ENCODE measurements around the gene TNMD. TPM values are rescaled to one million over a fixed set of nuclear protein-coding genes. Genes with fewer than 3 reads are reported as not detected.
"Not testable (repeated sequence)": the region's sequence is repeated elsewhere in the genome, so short reads cannot be mapped to it uniquely, and the experiment has no call there.

The TNMD gene
- total RNA-seq = under 1 TPM in 1 of 2 donors, not detected in 1; 0.99 TPM

- no peak for DNase-seq
- TF ChIP-seq POLR2A (IDR thresholded peaks at IDR 0.05) = no peak
- Histone ChIP-seq H3K4me3 (no peak within 1 kb of the TSS), H3K27ac (no peak within 1 kb of the TSS), H3K4me1 (no peaks in the 10 kb centered on the region), H3K9me3 (no peaks in the 10 kb centered on the region), H3K27me3 (no peaks in the 10 kb centered on the region), H3K36me3 (replicated peaks in 1 of 2; ENCODE audit: insufficient read depth in 1 of 2, low read depth in 2 of 2) (no peaks in the 10 kb centered on the region)
- ATAC-seq = no peak
- intact Hi-C loops (cut with DNase I) = no loop called here
- 53 to 63% methylated on average over 2 of the region's 2 CpGs for WGBS, 2 donors
Observed at GRCh38 chrX:100584611-100585010, at the start of gene TNMD. Gene TNMD, plus strand, starts transcription at chrX:100584936. Its CDS starts 83 bp downstream, at chrX:100585019.

DNA sequence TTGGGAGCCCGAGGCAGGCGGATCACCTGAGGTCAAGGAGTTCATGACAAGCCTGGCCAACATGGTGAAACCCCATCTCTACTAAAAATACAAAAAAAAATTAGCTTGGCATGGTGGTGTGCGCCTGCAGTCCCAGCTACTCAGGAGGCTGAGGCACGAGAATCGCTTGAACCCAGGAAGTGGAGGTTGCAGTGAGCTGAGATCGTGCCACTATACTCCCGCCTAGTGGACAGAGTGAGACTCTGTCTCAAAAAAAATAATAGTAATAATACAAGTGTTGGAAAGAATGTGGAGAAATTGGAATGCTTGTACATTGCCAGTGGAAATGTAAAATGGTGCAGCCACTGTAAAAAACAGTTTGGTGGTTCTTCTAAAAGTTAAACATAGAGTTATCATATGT, 19.2 kb upstream of the TNMD start:
- DNase-seq; H3K36me3 ChIP-seq (replicated peaks in 1 of 2; ENCODE audit: insufficient read depth in 1 of 2, low read depth in 2 of 2); H3K27me3 ChIP-seq; H3K9me3 ChIP-seq; ATAC-seq; intact Hi-C loops (cut with DNase I); H3K4me1 ChIP-seq; H3K27ac ChIP-seq; H3K4me3 ChIP-seq: not testable (repeated sequence)
- 71 to 72% methylated on average over 4 to 6 of the region's 7 CpGs for WGBS, 2 donors

DNA sequence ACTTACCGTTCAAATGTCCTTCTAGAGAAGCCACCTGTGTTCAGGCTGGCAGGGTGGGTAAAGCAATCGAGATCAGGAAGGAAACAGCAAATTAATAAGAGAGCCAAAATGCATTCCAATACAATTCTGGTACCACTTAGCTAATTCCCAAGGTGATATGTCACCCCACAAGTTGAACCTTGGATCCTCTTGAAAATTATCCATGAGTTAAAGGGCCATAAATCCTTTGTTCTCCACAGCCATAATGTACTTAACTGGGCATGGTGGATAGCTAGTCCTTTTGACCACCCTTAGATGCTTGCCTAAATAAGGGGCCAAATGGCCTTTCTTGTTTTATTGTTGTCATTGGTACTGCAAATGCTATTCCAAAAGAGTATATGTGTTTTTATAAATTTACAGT, 2.0 kb downstream of the TNMD start:
- ATAC-seq (no peak), DNase-seq (no peak)
- intact Hi-C loops (cut with DNase I) = no loop called here
- H3K4me3 ChIP-seq = no peak overlapping the region
- no peaks in the 10 kb centered on the region for H3K36me3 ChIP-seq (replicated peaks in 1 of 2; ENCODE audit: insufficient read depth in 1 of 2, low read depth in 2 of 2)
- 38 to 42% methylated on average over 2 of the region's 2 CpGs for WGBS, 2 donors
- no peaks in the 10 kb centered on the region for H3K9me3 ChIP-seq
- no peaks in the 10 kb centered on the region for H3K4me1 ChIP-seq
- H3K27me3 ChIP-seq = no peaks in the 10 kb centered on the region
- TF ChIP-seq POLR2A (IDR thresholded peaks at IDR 0.05) (no peak), CTCF (IDR thresholded peaks at IDR 0.05) (no peak)
- no peak overlapping the region for H3K27ac ChIP-seq

DNA sequence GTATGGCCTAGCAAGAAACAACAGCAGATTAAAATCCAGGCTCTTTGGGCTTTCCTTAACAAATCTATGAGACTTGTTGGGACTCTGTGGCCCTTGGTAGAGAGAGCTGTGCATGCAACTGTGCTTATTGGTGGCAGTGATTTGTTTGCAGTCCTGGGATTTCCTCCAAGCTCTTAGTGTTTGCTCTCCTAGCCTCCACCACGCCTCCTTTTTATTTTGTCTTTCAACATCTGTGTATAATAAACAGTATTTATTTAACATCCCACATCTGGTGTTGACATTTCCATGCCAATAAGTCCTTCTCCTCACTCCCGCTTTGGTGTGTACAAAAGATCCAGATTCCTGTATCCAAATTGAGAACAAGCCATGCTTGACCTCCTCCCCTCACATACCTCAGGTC, 3.1 kb downstream of the TNMD start:
- TF ChIP-seq POLR2A (IDR thresholded peaks at IDR 0.05) (no peak), CTCF (IDR thresholded peaks at IDR 0.05) (no peak)
- Histone ChIP-seq H3K4me1 (no peaks in the 10 kb centered on the region), H3K27ac (no peak overlapping the region), H3K27me3 (no peaks in the 10 kb centered on the region), H3K36me3 (replicated peaks in 1 of 2; ENCODE audit: insufficient read depth in 1 of 2, low read depth in 2 of 2) (no peaks in the 10 kb centered on the region), H3K9me3 (no peaks in the 10 kb centered on the region), H3K4me3 (no peak overlapping the region)
- WGBS, 2 donors = 47 to 53% methylated on average over 2 of the region's 2 CpGs
- intact Hi-C loops (cut with DNase I) = no loop called here
- no peak for ATAC-seq
- DNase-seq = no peak

GRCh38 chrX:100591256-100592051, 6.7 kb downstream of the TNMD start:
- Histone ChIP-seq H3K27ac (no peak overlapping the region), H3K4me3 (no peak overlapping the region), H3K9me3 (no peaks in the 10 kb centered on the region), H3K36me3 (replicated peaks in 1 of 2; ENCODE audit: insufficient read depth in 1 of 2, low read depth in 2 of 2) (no peaks in the 10 kb centered on the region), H3K27me3 (no peaks in the 10 kb centered on the region), H3K4me1 (no peaks in the 10 kb centered on the region)
- intact Hi-C loops (cut with DNase I) = no loop called here
- ATAC-seq = no peak
- no peak for DNase-seq
- no peak for TF ChIP-seq POLR2A (IDR thresholded peaks at IDR 0.05)
- no peak for TF ChIP-seq CTCF (IDR thresholded peaks at IDR 0.05)
- WGBS, 2 donors = 38 to 64% methylated on average over 3 to 4 of the region's 5 CpGs

DNA sequence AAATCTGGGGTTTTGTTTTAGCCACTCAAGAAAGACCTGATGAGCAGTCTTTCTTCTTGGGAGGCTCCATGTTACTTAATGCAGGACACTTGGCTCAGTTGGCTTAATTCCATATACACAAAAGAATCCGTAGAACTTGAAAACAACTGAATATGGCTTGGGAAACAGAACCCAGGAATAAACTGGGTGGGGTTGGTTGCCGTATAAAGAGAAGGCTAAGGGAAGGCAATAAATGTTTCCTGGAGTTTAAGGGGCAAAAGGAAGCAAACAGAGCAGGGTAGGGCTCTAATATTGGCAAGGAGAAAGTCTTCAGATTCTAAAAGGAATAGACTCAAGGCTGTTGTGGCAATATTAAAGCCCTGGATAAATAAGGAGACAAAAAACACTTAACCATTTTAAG, 8.4 kb downstream of the TNMD start:
- Histone ChIP-seq H3K4me3 (no peak overlapping the region), H3K9me3 (no peaks in the 10 kb centered on the region), H3K27me3 (no peaks in the 10 kb centered on the region), H3K36me3 (replicated peaks in 1 of 2; ENCODE audit: insufficient read depth in 1 of 2, low read depth in 2 of 2) (no peaks in the 10 kb centered on the region), H3K4me1 (no peaks in the 10 kb centered on the region), H3K27ac (no peak overlapping the region)
- no peak for ATAC-seq
- 42 to 65% methylated on average over 2 of the region's 2 CpGs for WGBS, 2 donors
- no peak for DNase-seq
- TF ChIP-seq POLR2A (IDR thresholded peaks at IDR 0.05) (no peak), CTCF (IDR thresholded peaks at IDR 0.05) (no peak)
- intact Hi-C loops (cut with DNase I) = no loop called here
